ENCODE measurements around the gene GADD45G.

DNA sequence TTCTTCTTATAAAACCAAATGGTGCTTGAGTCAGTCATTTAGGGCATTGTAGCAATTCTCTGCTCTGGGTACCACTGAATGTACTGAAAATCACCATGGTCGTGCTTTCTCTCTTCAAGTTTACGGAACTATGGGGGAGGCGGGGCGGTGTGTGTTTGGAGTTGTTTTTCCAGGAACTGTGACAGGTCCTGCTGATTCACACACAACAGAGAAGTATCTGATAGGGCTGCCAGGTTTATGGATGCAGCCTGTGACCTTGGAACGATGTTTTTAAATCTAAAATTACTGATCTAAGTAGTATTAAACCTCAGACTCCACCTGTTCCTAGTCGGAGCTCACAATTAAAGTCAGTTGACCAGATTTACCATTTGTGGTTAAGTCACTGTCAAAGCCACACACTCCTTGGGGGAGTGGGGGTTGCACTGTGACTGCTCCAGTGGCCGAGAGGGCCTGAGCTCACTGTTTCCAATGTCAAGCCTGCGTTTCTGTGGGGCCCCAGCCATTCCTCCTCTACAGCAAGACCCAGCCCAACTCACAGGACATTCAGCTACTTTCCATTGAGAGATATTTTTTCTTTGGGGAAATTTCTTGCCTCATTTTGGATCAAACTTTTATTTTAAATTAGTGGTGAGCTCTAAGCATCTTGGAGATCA, 44.4 kb downstream of the GADD45G start:
- TF ChIP-seq RAD21 (IDR thresholded peaks at IDR 0.05; ENCODE audit: low read depth), result no peak
- no peak for TF ChIP-seq CEBPB (IDR thresholded peaks at IDR 0.05)
- TF ChIP-seq, protein P1, sequence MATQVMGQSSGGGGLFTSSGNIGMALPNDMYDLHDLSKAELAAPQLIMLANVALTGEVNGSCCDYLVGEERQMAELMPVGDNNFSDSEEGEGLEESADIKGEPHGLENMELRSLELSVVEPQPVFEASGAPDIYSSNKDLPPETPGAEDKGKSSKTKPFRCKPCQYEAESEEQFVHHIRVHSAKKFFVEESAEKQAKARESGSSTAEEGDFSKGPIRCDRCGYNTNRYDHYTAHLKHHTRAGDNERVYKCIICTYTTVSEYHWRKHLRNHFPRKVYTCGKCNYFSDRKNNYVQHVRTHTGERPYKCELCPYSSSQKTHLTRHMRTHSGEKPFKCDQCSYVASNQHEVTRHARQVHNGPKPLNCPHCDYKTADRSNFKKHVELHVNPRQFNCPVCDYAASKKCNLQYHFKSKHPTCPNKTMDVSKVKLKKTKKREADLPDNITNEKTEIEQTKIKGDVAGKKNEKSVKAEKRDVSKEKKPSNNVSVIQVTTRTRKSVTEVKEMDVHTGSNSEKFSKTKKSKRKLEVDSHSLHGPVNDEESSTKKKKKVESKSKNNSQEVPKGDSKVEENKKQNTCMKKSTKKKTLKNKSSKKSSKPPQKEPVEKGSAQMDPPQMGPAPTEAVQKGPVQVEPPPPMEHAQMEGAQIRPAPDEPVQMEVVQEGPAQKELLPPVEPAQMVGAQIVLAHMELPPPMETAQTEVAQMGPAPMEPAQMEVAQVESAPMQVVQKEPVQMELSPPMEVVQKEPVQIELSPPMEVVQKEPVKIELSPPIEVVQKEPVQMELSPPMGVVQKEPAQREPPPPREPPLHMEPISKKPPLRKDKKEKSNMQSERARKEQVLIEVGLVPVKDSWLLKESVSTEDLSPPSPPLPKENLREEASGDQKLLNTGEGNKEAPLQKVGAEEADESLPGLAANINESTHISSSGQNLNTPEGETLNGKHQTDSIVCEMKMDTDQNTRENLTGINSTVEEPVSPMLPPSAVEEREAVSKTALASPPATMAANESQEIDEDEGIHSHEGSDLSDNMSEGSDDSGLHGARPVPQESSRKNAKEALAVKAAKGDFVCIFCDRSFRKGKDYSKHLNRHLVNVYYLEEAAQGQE (IDR thresholded peaks at IDR 0.05; ENCODE audit: low read depth), result no peak
- no peak for TF ChIP-seq EP300 (IDR thresholded peaks at IDR 0.05; ENCODE audit: borderline replicate concordance)
- TF ChIP-seq, protein P2, sequence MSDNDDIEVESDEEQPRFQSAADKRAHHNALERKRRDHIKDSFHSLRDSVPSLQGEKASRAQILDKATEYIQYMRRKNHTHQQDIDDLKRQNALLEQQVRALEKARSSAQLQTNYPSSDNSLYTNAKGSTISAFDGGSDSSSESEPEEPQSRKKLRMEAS (IDR thresholded peaks at IDR 0.05), result no peak

Measured in Ishikawa (cell line).